Stimulated activated naive CD8-positive, alpha-beta T cell treated with anti-CD3 and anti-CD28 coated beads, Interleukin-15, Interleukin-2, amounts not matched to agents 100 U/mL and 50 U/mL, for 24 hours (primary cell): ENCODE measurements around the gene NRIP2.

Experiments
- ATAC-seq: fragments of 150-1000 bp; cut with Tn5 transposase; one replicate; pipeline ENCODE4 v1.10.0; 2021
- DNase-seq: peaks from one replicate; pipeline ENCODE4 v3.0.0; 2021

Gene NRIP2

DNA sequence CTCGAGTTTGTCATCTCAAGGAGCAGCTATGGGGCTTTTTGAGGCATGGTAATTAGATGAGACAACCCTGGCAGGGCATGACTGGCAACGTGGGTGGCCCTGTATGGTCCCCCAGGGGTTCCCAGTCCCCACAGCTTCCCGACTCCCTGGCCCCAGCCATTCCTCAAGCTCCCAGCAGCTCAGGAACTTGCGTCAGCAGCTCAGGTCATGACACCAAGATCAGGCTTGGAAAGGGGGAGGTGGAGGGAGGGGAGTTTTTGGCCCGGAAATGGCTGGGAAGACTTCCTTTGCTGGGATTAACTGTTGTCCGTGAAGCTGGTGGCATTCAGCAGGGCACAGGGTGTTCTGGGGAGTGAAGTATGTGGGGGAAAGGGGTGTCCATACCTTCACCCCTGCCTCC, 10.4 kb upstream of the NRIP2 start:
- ATAC-seq, result no peak
- DNase-seq, result no peak

- DNase-seq, result no peak
Observed at GRCh38 chr12:2844786-2845185, 10.0 kb upstream of the NRIP2 start.

GRCh38 chr12:2842948-2843347, 8.1 kb upstream of the NRIP2 start:
- no peak for DNase-seq
- no peak for ATAC-seq

More at GRCh38 chr12:2844786-2845185, 10.0 kb upstream of the NRIP2 start:
- ATAC-seq, result no peak

- DNase-seq, result no peak
- ATAC-seq, result no peak
Observed at GRCh38 chr12:2841056-2841650, 6.3 kb upstream of the NRIP2 start.

- DNase-seq (no peak), ATAC-seq (no peak)
Observed at GRCh38 chr12:2836574-2836973, 1.7 kb upstream of the NRIP2 start.

GRCh38 chr12:2835691-2836403, 1.0 kb upstream of the NRIP2 start:
- DNase-seq, result no peak
- ATAC-seq, result no peak

GRCh38 chr12:2833810-2834209, 1.0 kb downstream of the NRIP2 start:
- DNase-seq (no peak), ATAC-seq (no peak)

DNA sequence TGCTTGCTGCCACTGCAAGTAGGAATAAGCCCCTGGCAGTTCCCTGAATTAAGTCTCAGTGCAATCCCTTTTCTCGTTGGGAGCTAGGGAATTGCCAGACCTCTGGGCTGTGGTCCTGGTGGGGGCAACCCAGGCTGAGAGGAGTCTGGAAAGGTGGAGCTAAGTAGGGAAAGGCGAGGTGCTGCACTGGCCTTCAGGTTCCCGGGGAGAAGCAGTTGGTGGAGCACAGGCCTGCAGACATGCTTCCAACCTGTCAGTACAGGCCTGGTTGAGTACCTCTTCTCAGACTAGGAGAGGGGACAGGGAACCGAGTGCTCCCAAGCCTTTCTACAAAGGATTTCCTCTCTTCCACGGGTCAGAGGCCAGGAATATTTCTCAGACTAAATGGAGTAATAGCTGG, 1.5 kb downstream of the NRIP2 start:
- no peak for DNase-seq

GRCh38 chr12:2832550-2833127, 2.2 kb downstream of the NRIP2 start:
- ATAC-seq (no peak), DNase-seq (no peak)

More for the DNA sequence above, 1.5 kb downstream of the NRIP2 start:
- ATAC-seq, result no peak

DNA sequence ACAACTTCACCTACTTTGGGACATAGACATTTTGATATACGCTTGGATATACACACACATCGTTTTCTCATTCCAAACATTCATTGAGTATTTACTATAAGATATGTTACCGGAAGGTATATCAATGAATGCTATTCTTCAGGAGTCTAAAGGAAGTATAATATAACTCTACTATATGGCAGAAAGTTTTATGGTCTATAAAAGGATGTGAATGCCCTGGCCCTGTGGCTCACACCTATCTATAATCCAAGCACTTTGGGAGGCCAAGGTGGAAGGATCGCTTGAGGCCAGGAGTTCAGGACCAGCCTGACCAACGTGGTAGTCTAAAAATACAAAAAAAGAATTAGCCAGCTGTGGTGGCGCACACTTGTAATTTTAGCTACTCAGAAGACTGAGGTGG, 5.6 kb downstream of the NRIP2 start:
- DNase-seq, result no peak
- no peak for ATAC-seq

GRCh38 chr12:2826721-2827515, 7.9 kb downstream of the NRIP2 start:
- no peak for DNase-seq
- no peak for ATAC-seq

- ATAC-seq (no peak), DNase-seq (no peak)
Observed at GRCh38 chr12:2826036-2826435, 8.8 kb downstream of the NRIP2 start.

GRCh38 chr12:2825132-2825531, 9.7 kb downstream of the NRIP2 start:
- DNase-seq (no peak), ATAC-seq (no peak)

DNA sequence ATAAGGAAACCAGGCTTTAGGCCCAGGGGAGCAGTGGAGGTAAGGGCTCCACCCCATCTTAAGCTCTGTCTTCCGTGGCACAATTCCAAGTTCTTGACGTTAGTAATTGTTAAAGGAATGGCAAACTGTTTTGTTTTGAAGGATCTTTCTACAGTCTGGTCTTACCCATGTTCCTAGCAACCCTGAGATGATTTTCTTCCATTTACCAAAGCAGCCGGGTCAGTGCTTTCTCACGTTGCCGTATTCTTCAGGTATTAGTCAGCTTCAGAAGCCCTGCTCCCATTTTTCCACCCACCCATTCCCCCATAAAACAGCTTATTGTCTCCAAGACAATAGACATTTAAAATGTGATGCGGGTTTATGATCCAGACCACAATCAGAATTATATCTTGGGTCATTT, 10.3 kb downstream of the NRIP2 start:
- ATAC-seq, result no peak
- DNase-seq, result no peak

DNA sequence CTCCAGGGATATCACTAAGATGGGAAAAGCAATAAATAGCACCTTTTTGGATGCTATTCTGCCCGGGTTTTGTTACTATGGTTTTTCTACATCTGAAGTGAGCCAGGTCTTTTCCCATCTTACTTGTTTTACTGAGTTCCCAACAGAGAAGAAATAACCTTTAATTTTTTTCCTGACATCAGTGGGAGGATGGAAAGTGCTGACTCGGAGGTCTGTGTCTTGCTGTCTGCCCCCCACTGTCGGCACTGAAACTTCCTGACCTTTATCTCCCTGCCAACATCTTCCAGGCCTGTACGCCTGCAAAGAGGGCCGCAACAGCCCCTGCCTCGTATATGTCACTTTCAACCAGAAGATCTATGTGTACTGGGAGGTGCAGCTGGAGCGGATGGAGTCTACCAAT, 11.4 kb downstream of the NRIP2 start:
- no peak for ATAC-seq
- no peak for DNase-seq

GRCh38 chr12:2820432-2820831, 14.4 kb downstream of the NRIP2 start:
- no peak for DNase-seq
- no peak for ATAC-seq

GRCh38 chr12:2819810-2820209, 15.0 kb downstream of the NRIP2 start:
- DNase-seq (no peak), ATAC-seq (no peak)

DNA sequence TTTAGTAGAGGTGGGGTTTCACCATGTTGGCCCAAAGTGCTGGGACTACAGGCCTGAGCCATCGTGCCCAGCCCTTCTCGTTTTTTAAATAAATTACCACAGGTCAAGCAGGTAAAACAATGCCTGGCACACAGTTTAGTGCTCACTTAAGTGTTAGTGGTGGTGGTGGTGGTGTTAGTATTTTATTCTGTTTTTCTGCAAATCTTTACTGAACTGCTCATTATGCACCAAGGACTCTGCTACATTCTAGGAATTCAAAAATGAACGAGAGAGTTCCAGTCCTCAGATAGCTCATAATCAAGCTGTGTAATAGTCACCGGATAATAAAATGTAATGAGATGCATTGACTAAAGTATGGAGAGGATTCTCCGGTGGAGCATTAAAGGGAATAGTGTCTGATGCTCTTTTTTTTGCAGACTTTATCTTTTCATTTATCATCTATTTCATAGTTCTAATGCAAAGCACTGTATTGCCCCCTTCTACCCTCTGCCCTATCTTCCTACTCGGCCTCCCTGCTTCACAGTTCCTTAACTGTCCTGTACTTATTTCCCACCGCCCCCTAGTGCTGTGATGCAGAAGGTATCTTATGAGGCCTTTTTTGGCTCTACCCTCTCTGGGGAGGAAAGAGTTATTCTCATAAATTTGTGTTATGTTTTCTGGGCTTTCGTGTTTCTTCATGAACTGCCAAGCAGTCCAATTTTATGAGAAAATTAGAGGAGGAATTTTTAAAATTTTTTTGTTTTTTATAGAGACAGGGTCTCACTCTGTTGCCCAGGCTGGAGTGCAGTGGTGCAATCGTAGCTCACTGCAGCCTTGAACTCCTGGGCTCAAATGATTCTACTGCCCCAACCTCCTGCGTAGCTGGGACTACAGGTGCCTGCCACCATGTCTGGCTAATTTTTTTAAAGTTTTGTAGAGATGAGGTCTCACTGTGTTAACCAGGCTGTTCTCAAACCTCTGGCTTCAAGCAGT, 21.3 kb downstream of the NRIP2 start:
- DNase-seq (peak; percentile 63), ATAC-seq (peak; percentile 49)

DNA sequence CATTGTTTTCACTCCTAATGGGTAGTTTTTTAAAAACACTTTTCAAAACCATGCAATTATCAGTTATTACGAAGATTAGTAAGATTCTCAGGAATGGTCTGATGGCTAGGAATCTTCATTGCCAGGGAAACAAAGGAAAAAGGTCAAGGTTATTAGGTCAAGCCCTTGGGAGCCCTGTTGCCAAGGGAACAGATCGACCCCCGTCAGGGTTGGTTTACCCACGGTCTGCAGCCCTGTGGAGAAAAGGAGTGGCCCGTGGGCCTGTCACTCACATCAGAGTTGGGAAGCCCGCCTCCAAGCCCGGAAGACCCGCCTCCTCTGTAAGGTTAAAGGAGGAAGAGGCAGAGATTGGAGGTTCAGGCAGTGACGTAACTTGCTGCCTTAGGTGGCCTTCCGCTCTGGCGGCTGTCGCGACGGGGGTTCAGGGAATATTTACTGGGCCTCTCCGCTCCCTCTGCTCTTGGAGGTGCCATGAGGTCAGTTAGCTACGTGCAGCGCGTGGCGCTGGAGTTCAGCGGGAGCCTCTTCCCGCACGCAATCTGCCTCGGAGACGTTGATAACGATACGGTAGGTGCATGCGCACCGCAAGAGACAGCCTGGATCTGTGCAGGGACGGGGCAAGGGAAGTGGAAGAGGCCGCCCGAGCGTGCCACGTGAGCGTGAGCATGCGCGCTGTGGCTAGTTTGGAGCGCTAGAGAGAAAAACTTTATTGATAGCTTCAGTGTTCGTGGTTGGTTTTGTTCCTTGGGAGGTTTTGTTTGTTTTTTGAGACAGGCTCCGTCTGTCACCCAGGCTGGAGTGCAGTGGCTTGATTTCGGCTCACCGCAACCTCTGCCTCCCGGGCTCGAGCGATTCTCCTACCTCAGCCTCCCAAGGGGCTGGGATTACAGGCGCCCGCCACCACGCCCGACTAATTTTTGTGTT, 22.3 kb downstream of the NRIP2 start, which contains the start of gene ITFG2:
Gene ITFG2, plus strand, starts transcription at position 379 of the 924 bp plus-strand sequence. Its CDS starts 93 bp downstream, at position 472.
- peak; percentile 96 for ATAC-seq
- DNase-seq, result peak; percentile 95

DNA sequence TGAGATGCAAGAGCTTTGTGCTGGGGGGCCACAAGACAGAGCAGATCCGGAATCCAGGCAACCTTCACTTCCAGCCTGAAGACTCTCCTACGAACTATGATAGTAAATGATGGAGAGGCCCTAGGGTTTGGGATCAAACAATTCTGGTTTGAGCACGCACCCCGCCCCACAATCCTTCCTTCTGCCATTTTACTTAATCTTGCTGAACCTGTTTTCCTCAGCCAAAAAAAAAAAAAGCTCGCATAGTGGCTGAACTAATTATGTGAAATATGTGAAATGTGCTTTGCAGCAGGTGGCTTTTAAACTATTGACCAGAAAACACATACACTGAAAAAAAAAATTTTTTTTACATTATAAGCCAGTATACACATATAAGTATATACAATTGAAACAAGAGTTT, 23.0 kb downstream of the NRIP2 start:
- no peak for DNase-seq
- no peak for ATAC-seq
